GM19099 (cell line): ENCODE measurements around the gene POLA2.

Source experiments
- POLR2A ChIP-seq: IDR thresholded peaks from 3 replicates; pipeline ENCODE4 v1.6.1; 2011; ENCODE audit warnings: low read depth; ENCODE audit not compliant: insufficient read length; ENCODE audit errors: extremely low read depth

Gene POLA2

GRCh38 chr11:65266210-65266609 is 4.4 kb downstream of the POLA2 start:
- TF ChIP-seq POLR2A, result no peak

GRCh38 chr11:65274735-65275682 is 13.2 kb downstream of the POLA2 start:
- no peak for TF ChIP-seq POLR2A

DNA sequence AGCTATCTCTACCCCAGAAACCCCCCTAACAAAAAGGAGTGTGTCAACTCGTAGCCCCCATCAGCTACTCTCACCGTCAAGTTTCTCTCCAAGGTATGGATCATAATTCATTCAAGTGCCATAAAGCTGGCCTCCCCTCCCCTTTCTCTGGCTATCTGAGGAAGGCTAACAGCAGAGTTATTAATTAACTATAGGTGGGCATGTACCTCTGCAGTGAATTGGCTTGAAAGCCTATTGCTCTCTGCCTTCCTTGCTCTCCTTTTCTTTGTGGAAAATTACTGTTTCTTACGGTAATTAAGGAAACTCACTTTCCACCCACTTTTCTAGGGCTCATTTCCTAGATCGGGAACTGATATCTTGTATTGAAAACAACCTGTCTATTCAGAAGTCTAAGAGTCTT is 14.1 kb downstream of the POLA2 start:
- TF ChIP-seq POLR2A, result no peak

DNA sequence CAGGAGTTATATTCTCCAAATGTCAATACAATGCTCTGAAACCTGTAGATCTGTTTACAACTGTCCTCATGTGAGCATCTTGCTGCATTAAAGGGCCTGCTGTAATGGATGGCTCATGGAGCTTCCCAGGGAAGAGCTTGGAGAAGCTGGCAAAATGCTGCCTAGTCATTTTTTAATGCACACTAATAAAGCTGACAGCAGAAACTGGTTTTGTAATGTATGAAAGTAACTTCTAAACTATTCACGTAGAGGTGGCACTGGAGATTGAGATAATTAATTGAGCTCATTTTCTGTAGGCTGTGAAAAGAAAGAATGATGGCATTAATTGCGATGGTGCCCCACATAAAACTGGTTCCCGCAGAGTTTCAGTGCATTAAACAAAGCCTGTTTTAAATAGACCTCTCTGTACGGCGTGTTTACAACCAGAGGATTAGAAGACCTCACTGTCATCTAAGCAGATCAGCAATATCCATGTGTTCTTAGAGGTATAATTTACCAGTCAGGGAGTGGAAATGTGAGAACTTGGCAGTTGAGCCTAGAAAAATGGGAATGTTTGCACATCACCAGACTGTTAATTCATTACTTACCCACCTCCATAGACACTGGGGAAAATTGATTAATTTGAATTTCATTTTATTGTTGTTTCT is 16.0 kb downstream of the POLA2 start:
- TF ChIP-seq POLR2A, result no peak

GRCh38 chr11:65278356-65278755 is 16.6 kb downstream of the POLA2 start:
- no peak for TF ChIP-seq POLR2A

DNA sequence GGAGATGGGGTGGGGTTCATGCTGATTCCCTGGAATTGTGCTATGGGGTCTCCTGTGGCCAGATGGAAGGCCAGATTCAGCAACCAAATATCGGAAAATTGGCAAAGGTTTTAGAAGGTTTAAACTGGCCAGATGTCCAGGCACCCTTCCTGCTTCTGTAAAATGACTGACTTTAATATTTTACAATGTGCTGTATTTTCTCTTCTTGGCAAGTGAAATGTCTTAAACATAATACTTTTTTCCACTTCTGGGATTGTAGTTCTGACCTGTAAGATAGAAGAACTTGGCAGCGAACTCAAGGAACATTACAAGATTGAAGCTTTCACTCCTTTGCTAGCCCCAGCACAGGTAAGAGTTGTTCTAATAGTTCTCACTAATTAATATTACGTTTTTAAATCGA is 17.5 kb downstream of the POLA2 start:
- no peak for TF ChIP-seq POLR2A

GRCh38 chr11:65279741-65280440 is 18.1 kb downstream of the POLA2 start:
- TF ChIP-seq POLR2A, result no peak

- no peak for TF ChIP-seq POLR2A
Measured at GRCh38 chr11:65280646-65281045, 18.9 kb downstream of the POLA2 start.

GRCh38 chr11:65286686-65287085 is 24.9 kb downstream of the POLA2 start:
- no peak for TF ChIP-seq POLR2A

DNA sequence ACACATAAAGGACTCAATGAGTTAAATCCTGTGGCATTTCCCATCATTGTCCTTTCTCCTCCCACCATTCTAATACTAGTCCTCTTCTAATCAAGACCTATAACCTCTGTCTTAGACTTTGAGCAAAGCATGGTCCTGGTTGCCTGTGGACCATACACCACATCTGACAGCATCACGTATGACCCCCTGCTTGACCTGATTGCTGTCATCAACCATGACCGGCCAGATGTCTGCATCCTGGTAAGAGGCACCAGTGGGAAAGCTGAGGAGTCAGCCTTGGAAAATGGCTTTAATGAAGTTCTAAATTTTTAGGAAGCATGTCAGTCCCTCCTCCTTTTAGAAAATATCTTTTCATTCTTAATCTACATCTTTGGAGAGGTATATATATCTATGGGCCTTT is 25.8 kb downstream of the POLA2 start:
- no peak for TF ChIP-seq POLR2A

- no peak for TF ChIP-seq POLR2A
Measured at GRCh38 chr11:65288706-65289536, 27.2 kb downstream of the POLA2 start.

DNA sequence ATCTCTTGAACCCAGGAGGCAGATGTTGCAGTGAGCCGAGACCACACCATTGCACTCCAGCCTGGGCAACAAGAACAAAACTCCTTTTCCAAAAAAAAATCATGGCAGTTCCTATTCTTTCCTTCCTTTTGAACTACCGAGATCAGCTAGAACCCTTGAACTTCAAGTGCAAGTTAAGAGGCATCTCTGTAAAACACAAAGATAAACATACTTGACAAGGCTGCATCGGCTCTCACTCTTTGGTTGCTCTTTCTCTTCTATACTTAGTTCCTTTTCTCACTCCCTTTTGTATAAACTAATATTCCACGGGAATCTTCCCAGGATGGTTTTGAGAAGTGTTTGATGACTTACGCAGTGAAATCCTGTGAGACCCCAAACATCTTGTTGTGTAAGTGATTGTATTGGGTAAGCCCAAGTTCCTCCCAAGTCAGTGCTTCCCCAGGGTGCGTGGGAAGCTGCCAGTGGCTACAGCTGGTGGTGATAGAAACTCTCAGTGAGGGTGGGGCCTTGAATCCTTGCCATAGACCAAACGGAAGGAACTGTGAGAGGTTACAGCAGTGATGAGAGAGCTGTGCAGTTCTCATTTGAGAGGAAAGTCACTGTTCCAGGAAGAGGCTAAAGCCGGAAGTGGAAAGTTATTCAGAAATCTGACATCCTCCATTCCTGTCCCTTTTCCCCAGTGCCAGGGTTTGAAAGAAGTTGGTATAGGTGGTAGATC is 28.8 kb downstream of the POLA2 start:
- no peak for TF ChIP-seq POLR2A

GRCh38 chr11:65291613-65292012 is 29.9 kb downstream of the POLA2 start:
- TF ChIP-seq POLR2A, result no peak

DNA sequence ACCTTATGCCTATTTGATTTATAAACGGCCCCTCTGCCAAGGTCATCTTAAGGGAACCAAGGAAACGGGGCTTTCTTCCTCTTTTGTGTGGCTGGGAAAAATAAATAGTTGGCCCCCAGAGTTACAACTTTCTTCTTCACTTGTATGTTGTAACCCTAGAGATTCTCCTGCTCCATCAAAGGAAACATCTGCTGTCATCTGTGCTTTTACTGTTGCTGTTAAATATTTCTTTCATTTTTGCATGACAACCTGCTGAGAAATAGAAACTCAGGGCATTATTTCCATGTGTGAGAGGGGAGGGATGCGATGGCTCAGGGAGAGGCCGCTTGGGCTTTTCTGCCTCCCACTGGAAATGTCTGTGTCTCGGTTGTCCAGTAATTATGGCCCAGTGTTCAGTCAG is 31.1 kb downstream of the POLA2 start:
- TF ChIP-seq POLR2A, result no peak
